Glomerular endothelial cell (primary cell): ENCODE results near the gene MGRN1. TPM values are rescaled to one million over a fixed set of nuclear protein-coding genes. Genes with fewer than 3 reads are reported as not detected.

ENCODE experiments used
- DNase-seq: peaks from one replicate; pipeline ENCODE4 v3.0.0-alpha.2; 2011; ENCODE audit warnings: low read depth, low spot score; ENCODE audit errors: extremely low read depth
- total RNA-seq: library from RNA; depleted of rRNA; stranded (reverse); fragments of >200 nt; gene quantifications from 2 replicates; pipeline ENCODE4 v1.2.3, GENCODE V29; 2015

Gene MGRN1
- total RNA-seq, 1 donor from 2014 or later, result 87.1 TPM

GRCh38 chr16:4695473-4696171, 71.0 kb downstream of the MGRN1 start:
- DNase-seq, result no peak

GRCh38 chr16:4696172-4696904, 71.7 kb downstream of the MGRN1 start:
- DNase-seq, result no peak

- no peak for DNase-seq
These were observed 72.5 kb downstream of the MGRN1 start for GRCh38 chr16:4696905-4697847.

DNA sequence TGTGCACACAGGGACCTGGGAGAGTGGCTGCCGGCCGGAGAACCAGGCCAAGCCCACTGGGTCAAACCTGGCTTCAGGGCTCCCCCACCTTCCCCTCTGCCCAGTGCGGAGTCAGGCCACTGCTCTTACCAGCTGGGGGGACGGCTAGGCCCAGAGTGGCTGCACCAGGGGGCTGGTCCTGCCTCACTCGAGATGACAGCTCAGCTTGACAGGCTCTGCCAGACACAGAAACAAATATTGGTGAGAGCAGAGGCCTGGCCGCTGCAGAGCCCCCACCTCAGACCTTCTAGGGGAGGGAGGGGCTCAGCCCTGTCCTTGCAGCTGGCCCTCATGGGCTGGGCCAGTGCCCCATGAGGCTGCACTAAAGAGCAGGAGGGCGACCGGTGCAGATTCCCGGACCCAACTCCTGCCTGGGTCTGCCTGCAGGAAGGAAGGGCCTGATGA, 73.2 kb downstream of the MGRN1 start:
- no peak for DNase-seq

- no peak for DNase-seq
These were observed 73.9 kb downstream of the MGRN1 start for GRCh38 chr16:4698321-4699045.

DNA sequence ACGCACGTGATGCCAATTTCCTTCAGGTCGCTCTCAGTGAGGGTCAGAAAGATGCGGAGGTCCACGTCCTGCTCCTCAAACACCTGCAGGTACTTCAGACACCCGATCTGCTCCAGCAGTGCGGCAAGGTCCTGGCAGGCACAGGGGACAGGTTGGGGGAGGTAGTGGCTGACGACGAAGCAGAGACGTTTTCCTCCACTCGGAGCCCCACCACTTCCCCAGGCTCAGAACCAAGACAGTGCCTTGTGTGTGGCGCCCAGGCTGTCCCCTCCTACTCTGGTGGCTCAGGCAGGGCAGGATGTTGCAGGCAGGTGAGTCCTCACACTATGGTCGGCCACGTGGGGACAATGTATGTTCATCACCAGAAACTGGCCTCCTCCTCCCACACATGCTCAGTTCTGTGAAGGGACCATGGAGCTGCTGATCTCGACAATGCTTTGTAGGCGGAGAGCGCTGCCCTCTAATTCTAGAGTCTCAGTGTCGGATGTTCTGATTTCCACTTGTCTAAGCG, 74.5 kb downstream of the MGRN1 start:
- no peak for DNase-seq

DNA sequence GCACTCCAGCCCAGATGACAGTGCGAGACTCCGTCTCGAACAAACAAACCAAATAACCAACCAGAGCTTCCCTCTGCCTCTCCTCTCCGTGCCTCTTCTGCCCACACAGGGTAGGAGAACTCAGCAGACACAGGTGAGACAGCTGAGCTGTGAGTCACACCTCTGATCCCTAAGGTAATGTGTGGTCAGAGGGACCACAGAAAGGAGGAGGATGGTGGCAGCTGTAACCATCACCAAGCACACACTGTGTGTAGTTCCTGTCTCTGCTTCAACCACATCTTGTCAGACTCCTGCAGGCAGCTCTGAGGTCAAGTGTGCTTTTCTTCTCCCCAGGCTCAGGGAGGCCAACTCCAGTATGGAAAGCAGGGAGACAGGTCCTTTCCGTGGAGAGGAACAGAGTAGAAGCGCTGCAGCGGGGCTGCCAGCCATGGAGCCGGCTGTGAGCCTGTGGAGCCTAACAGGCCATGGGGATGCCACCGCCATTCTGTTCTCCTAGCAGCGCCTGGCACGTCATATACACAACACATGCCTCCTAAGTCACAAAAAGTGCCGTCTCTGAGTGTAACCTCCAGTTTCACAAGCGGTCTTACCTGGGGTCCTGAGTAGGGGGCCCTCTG, 75.9 kb downstream of the MGRN1 start:
- DNase-seq, result no peak

DNA sequence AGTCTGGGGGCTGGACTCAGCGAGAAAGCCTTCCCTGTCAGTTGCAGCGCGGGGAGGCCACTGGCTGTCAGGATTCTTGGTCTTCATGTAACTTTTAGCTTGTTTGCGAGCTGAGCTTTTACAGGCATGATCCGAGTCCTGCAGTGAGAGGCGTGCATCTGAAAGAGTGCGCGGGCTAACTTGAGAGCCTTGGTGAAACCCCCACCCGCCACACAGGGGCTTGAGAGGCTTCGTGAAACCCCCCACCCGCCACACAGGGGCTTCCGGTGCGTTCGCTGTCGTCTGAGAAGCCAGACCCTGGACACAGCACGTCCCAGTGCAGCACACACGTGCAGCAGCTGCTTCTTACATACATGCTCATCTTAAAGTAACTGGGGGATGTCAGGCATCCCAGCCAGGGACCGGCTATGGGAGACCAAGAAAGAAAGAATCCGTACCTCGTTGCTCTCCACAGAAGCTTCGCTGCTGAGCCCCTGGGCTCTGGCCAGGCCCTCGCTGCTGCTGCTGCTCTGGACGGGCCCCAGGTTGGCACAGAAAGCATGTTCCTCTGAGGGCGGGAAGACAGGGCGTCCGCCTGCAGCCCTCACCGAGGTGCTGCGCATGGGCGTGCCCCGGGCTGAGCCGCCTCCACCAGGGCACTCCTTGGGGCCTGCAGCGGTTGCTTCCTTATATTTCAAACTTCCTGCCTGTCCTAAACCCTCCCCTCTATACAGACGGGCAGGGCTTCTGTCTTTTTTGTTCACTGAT, 76.5 kb downstream of the MGRN1 start:
- no peak for DNase-seq

DNA sequence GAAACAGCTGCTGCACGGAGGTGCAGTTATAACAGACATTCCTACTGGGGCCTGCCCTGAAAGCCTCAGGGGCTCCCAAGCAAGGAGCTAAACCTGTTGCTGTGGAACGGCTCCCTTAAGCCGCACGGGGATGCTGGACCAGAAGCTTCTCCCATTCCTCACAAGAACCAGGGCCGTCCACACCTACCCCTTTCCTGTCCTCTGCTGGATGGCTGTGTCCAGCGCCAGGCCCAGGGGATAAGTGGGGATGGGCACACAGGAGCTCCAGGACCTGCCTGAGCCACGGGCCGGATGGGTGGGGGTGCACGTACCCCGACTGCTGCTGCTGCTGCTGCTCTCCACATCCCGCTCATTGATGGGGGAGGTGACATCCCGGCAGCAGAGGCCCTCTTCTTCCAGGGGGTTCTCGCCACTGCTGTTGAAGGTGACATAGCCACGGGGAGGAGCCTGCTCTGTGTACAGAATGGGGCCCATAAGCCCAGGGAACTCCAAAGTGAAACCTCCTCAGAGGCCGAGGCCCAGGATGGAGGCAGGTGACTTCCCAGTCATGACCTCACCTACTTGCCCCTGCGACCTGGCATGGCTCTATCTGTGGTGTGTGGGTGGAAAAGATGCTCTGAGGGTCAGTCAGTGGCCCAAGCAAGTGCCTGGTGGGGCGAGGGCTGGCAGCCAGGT, 77.3 kb downstream of the MGRN1 start:
- DNase-seq, result no peak

- no peak for DNase-seq
These were observed 77.8 kb downstream of the MGRN1 start for GRCh38 chr16:4702466-4702808.

- DNase-seq, result no peak
These were observed 79.3 kb downstream of the MGRN1 start for GRCh38 chr16:4703906-4704305.

GRCh38 chr16:4704491-4704890, 79.9 kb downstream of the MGRN1 start:
- DNase-seq, result no peak

- no peak for DNase-seq
These were observed 80.3 kb downstream of the MGRN1 start for GRCh38 chr16:4704913-4705312.

DNA sequence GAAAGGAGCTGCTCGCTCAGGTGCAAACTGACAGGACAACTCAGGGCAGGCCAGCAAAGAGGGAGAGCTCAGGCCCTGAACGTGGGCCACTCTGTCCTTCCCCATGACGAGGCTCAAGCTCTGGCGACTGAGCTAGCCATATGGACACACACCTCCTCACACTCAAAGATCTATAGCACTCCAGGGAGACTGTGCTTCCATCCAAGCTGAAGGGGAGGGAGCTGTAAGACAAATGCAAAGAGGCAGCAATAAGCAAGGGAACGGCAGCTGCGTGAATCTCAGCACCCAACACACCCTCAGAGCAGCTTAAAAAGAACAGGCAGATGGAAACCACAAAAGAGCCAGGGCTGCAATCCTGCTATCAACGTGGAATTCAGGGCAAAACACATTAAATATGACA, 82.2 kb downstream of the MGRN1 start:
- DNase-seq, result no peak

DNA sequence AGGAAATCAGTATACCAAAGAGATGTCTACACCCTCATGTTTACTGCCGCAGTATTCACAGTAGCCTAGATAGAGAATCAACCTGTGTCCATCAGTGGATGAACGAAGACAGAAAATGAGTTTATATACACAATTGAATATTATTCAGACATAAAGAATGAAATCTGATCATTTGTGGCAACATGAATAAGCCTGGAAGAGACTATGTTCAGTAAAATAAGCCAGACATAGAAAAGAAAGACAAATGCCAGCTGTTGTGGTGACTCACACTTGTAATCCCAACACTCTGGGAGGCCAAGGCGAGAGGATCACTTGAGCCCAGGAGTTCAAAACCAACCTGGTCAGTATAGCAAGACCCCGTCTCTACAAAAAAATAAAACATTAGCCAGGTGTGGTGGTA, 84.9 kb downstream of the MGRN1 start:
- DNase-seq, result no peak

DNA sequence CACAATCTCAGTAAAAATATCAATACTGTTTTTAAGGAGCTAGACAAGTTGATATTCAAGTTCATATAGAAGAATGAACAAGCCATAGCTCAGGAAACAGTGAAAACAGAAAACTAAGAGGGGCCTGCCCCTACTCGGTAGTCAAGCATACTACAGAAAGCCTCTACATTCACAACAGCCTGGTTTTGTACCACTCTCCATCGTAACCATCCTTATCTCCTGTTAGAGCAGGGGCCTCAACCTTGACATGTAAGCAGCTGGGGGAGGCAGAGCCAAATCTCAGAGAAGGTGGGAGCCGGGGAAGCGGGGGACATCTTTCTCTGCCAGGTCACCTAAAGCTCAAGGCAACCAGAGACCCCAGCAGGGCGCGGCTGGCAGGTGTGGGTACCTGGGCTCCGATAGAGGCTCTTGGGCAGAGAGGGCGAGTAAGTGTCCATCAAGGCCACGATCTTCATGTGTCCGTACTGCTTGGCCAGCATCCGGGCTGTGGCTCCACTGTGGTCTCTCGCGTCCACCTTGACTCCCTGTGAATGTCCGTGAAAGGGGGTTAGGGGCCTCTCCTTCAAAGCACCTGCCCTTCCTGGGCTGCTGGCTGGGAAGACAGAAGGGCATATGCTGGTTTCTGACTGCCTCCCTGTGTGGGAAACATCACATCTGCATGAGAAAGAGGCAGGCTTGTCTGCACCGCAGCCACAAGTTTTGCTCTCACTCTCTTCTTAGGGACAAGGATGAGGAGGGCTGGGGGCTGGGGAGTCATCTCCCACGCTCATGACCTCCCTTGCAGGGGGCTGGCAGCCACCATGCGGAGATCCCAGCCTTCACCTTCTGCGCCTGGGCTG, 89.3 kb downstream of the MGRN1 start:
- no peak for DNase-seq

- no peak for DNase-seq
These were observed 90.4 kb downstream of the MGRN1 start for GRCh38 chr16:4714996-4715395.

DNA sequence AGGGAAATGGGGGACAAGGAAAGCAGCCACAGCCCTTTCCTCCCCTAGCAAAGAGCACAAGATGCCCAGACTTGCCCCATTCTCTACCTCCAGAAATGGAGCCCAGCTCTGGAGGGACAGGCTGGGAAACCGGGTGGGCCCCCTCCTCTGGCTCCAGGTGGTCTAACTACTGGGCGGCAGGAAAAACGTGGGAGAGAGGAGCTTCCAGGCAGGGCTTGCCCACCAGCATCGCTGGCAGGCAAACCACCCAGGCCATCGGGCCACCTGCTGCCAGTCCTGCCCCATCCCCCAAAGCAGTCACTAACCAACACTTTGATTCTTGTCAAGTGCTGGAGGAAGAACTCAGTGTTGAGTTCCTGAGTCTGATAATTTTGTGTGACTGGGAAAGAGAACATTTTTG, 93.8 kb downstream of the MGRN1 start:
- no peak for DNase-seq
